ENCODE results near the gene SPDYE1.
"Not testable (repeated sequence)": the region's sequence is repeated elsewhere in the genome, so short reads cannot be mapped to it uniquely, and the experiment has no call there.

SPDYE1 gene

GRCh38 chr7:43992896-43993295 lies 4.8 kb upstream of the SPDYE1 start:
- not testable (repeated sequence) for DNase-seq (ENCODE audit: low read depth in 4 of 4, low spot score in 1 of 4)

GRCh38 chr7:43994681-43995080 lies 3.0 kb upstream of the SPDYE1 start:
- DNase-seq (ENCODE audit: low read depth in 4 of 4, low spot score in 1 of 4): not testable (repeated sequence)

GRCh38 chr7:44012081-44012480 lies 14.4 kb downstream of the SPDYE1 start:
- DNase-seq (ENCODE audit: low read depth in 4 of 4, low spot score in 1 of 4): not testable (repeated sequence)

GRCh38 chr7:44015090-44015489 lies 17.4 kb downstream of the SPDYE1 start:
- DNase-seq (ENCODE audit: low read depth in 4 of 4, low spot score in 1 of 4): not testable (repeated sequence)

- DNase-seq (ENCODE audit: low read depth in 4 of 4, low spot score in 1 of 4): peak; percentile 96 to 99 (median 98)
Measured at GRCh38 chr7:44018857-44019807, 21.4 kb downstream of the SPDYE1 start.

- not testable (repeated sequence) for DNase-seq (ENCODE audit: low read depth in 4 of 4, low spot score in 1 of 4)
Measured at GRCh38 chr7:44019825-44020224, 22.1 kb downstream of the SPDYE1 start.

- DNase-seq (ENCODE audit: low read depth in 4 of 4, low spot score in 1 of 4): not testable (repeated sequence)
Measured at GRCh38 chr7:44022069-44022468, 24.4 kb downstream of the SPDYE1 start.

GRCh38 chr7:44022796-44023467 lies 25.2 kb downstream of the SPDYE1 start:
- not testable (repeated sequence) for DNase-seq (ENCODE audit: low read depth in 4 of 4, low spot score in 1 of 4)

- DNase-seq (ENCODE audit: low read depth in 4 of 4, low spot score in 1 of 4): not testable (repeated sequence)
Measured at GRCh38 chr7:44029433-44029832, 31.7 kb downstream of the SPDYE1 start.

GRCh38 chr7:44030029-44030428 lies 32.3 kb downstream of the SPDYE1 start:
- not testable (repeated sequence) for DNase-seq (ENCODE audit: low read depth in 4 of 4, low spot score in 1 of 4)

GRCh38 chr7:44031319-44031718 lies 33.6 kb downstream of the SPDYE1 start:
- DNase-seq (ENCODE audit: low read depth in 4 of 4, low spot score in 1 of 4): not testable (repeated sequence)

- DNase-seq (ENCODE audit: low read depth in 4 of 4, low spot score in 1 of 4): not testable (repeated sequence)
Measured at GRCh38 chr7:44032031-44032430, 34.3 kb downstream of the SPDYE1 start.

- not testable (repeated sequence) for DNase-seq (ENCODE audit: low read depth in 4 of 4, low spot score in 1 of 4)
Measured at GRCh38 chr7:44033971-44034844, 36.5 kb downstream of the SPDYE1 start.

- DNase-seq (ENCODE audit: low read depth in 4 of 4, low spot score in 1 of 4): peak in 1 of 4 experiments; percentile 13
Measured at GRCh38 chr7:44036364-44036763, 38.7 kb downstream of the SPDYE1 start.

- DNase-seq (ENCODE audit: low read depth in 4 of 4, low spot score in 1 of 4): not testable (repeated sequence)
Measured at GRCh38 chr7:44037951-44038350, 40.3 kb downstream of the SPDYE1 start.

GRCh38 chr7:44038553-44038952 lies 40.9 kb downstream of the SPDYE1 start:
- not testable (repeated sequence) for DNase-seq (ENCODE audit: low read depth in 4 of 4, low spot score in 1 of 4)

- peak; percentile 31 to 62 (median 48) for DNase-seq (ENCODE audit: low read depth in 4 of 4, low spot score in 1 of 4)
Measured at GRCh38 chr7:44038961-44039558, 41.4 kb downstream of the SPDYE1 start.

- not testable (repeated sequence) for DNase-seq (ENCODE audit: low read depth in 4 of 4, low spot score in 1 of 4)
Measured at GRCh38 chr7:44039800-44040492, 42.2 kb downstream of the SPDYE1 start.

GRCh38 chr7:44040493-44040891 lies 42.8 kb downstream of the SPDYE1 start:
- DNase-seq (ENCODE audit: low read depth in 4 of 4, low spot score in 1 of 4): peak; percentile 30 to 51 (median 40)

- no peak for DNase-seq (ENCODE audit: low read depth in 4 of 4, low spot score in 1 of 4)
Measured at GRCh38 chr7:44042221-44042620, 44.5 kb downstream of the SPDYE1 start.

Data from stimulated activated CD4-positive, alpha-beta T cell treated with anti-CD3 and anti-CD28 coated beads, Interleukin-1b, Interleukin-23, amount 100 ng/mL, for 24 hours (primary cell).